Epithelial cell of esophagus (primary cell): Measurements from ENCODE around the gene ARFGAP1.

Experiments used
- DNase-seq: peaks from one replicate; pipeline ENCODE4 v3.0.0; 2010; ENCODE audit warnings: low read depth
- H3K4me3 ChIP-seq: 2 replicates; pipeline ENCODE4 v1.5.1; 2011; ENCODE audit warnings: mild to moderate bottlenecking, low read length, control low read depth
- TF ChIP-seq, protein P1 (sequence below): IDR thresholded peaks from 2 replicates; pipeline ENCODE4 v1.5.1; 2011; ENCODE audit warnings: low read depth, mild to moderate bottlenecking, low read length, control low read depth, inconsistent platforms; ENCODE audit not compliant: insufficient read depth; ENCODE audit errors: missing control alignments

ARFGAP1 gene

DNA sequence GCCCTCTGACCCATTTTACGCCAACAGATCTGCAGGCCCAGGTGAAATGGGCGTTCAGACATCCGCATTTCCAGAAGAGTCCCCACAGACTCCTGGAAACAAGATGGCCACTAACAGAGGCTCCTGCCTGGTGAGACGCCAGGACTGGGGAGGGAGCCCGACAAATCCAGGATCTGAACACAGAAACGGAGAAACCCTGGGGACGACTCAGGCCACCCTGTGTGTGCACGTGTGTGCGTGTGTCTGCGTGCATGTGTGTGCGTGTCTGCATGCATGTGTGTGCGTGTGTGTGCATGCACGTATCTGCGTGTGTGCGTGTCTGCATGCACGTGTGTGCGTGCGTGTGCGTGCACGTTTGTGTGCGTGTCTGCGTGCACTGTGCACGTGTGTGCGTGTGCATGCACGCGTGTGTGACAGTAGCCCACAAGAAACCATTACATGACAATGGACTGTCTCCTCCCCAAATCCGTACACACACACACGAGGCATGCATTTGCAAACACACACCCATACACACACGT is 63.7 kb downstream of the ARFGAP1 start:
- DNase-seq, result no peak

GRCh38 chr20:63337786-63338420 is 65.3 kb downstream of the ARFGAP1 start:
- DNase-seq, result no peak
- TF ChIP-seq, protein P1, sequence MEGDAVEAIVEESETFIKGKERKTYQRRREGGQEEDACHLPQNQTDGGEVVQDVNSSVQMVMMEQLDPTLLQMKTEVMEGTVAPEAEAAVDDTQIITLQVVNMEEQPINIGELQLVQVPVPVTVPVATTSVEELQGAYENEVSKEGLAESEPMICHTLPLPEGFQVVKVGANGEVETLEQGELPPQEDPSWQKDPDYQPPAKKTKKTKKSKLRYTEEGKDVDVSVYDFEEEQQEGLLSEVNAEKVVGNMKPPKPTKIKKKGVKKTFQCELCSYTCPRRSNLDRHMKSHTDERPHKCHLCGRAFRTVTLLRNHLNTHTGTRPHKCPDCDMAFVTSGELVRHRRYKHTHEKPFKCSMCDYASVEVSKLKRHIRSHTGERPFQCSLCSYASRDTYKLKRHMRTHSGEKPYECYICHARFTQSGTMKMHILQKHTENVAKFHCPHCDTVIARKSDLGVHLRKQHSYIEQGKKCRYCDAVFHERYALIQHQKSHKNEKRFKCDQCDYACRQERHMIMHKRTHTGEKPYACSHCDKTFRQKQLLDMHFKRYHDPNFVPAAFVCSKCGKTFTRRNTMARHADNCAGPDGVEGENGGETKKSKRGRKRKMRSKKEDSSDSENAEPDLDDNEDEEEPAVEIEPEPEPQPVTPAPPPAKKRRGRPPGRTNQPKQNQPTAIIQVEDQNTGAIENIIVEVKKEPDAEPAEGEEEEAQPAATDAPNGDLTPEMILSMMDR, result no peak
- H3K4me3 ChIP-seq, result no peak overlapping the region

More for the DNA sequence above, 63.7 kb downstream of the ARFGAP1 start:
- TF ChIP-seq, protein P1, result no peak
- no peak overlapping the region for H3K4me3 ChIP-seq
